HEK293 (cell line): Measurements from ENCODE around the gene SETD7.

Experiments
- CTCF ChIA-PET: fragments of 350-600 bp; formaldehyde crosslinking; extraction: SDS; loops from one replicate; lab custom pipeline; 2021; ENCODE audit warnings: antibody characterized with exemption; lab: Yijun Ruan, JAX
- POLR2A ChIA-PET: fragments of 300-600 bp; formaldehyde crosslinking; extraction: SDS; loops from one replicate; lab custom pipeline; 2020; ENCODE audit warnings: antibody characterized with exemption, inconsistent platforms; lab: Yijun Ruan, JAX
- H3K27ac ChIP-seq: fragments of 200-500 bp; sonication (Bioruptor generic); 2 replicates; pipeline ENCODE4 v1.5.1; 2014; ENCODE audit warnings: low read depth, low read length, control low read depth, inconsistent platforms; ENCODE audit errors: extremely low read depth
- H3K36me3 ChIP-seq, 2 experiments: fragments of 200-500 bp in 1 of 2; sonication (Bioruptor generic) in 1 of 2; 1 replicate in 1 of 2; 2 replicates in 1 of 2; pipeline ENCODE4 v1.5.1; 2014 to 2017; ENCODE audit warnings: inconsistent platforms in 2 of 2, low read length in 2 of 2; ENCODE audit not compliant: control insufficient read depth in 2 of 2, insufficient read depth in 1 of 2
- H3K4me1 ChIP-seq: fragments of 200-500 bp; sonication (Bioruptor generic); 2 replicates; pipeline ENCODE4 v1.5.1; 2014; ENCODE audit warnings: mild to moderate bottlenecking, low read length, inconsistent platforms; ENCODE audit not compliant: control insufficient read depth, insufficient read depth
- H3K4me3 ChIP-seq: 2 replicates; pipeline ENCODE4 v1.5.1; 2011; ENCODE audit warnings: low read depth, mild to moderate bottlenecking, control low read depth, low read length, moderate library complexity
- H3K9me3 ChIP-seq: fragments of 200-500 bp; sonication (Bioruptor generic); 2 replicates; pipeline ENCODE4 v1.5.1; 2014; ENCODE audit warnings: low read depth, low read length, inconsistent platforms; ENCODE audit not compliant: control insufficient read depth, insufficient read depth
- BCL11A ChIP-seq: fragments of 450-650 bp; formaldehyde crosslinking; IDR thresholded peaks from 2 replicates; pipeline ENCODE4 v1.5.1; 2016; ENCODE audit warnings: low read depth, missing biosample characterization, missing genetic modification characterization
- CTCF ChIP-seq: fragments of 450-650 bp; formaldehyde crosslinking; IDR thresholded peaks from 2 replicates; pipeline ENCODE4 v1.5.1; 2016; ENCODE audit warnings: missing biosample characterization, missing genetic modification characterization
- FEZF1 ChIP-seq: fragments of 450-650 bp; formaldehyde crosslinking; IDR thresholded peaks from 2 replicates; pipeline ENCODE4 v1.5.1; 2016; ENCODE audit warnings: missing biosample characterization, missing genetic modification characterization
- GLI4 ChIP-seq: fragments of 450-650 bp; formaldehyde crosslinking; IDR thresholded peaks from 2 replicates; pipeline ENCODE4 v1.5.1; 2016; ENCODE audit warnings: missing biosample characterization, missing genetic modification characterization
- GLIS1 ChIP-seq: fragments of 450-650 bp; formaldehyde crosslinking; IDR thresholded peaks from 2 replicates; pipeline ENCODE4 v1.5.1; 2016; ENCODE audit warnings: missing biosample characterization, missing genetic modification characterization
- HOXA7 ChIP-seq: sonication (generic); formaldehyde crosslinking; IDR thresholded peaks from 2 replicates; pipeline ENCODE4 v1.8.1; 2022; ENCODE audit warnings: missing genetic modification reagents, borderline replicate concordance
- KLF1 ChIP-seq: fragments of 450-650 bp; formaldehyde crosslinking; IDR thresholded peaks from 2 replicates; pipeline ENCODE4 v1.5.1; 2016; ENCODE audit warnings: missing biosample characterization, missing genetic modification characterization
- KLF7 ChIP-seq: fragments of 450-650 bp; formaldehyde crosslinking; IDR thresholded peaks from 2 replicates; pipeline ENCODE4 v1.5.1; 2016; ENCODE audit warnings: missing biosample characterization, missing genetic modification characterization, borderline replicate concordance
- MYNN ChIP-seq: fragments of 450-650 bp; formaldehyde crosslinking; IDR thresholded peaks from 2 replicates; pipeline ENCODE4 v1.5.1; 2016; ENCODE audit warnings: missing biosample characterization, missing genetic modification characterization, borderline replicate concordance
- MZF1 ChIP-seq: fragments of 450-650 bp; formaldehyde crosslinking; IDR thresholded peaks from 2 replicates; pipeline ENCODE4 v1.5.1; 2017; ENCODE audit warnings: missing biosample characterization, missing genetic modification characterization, borderline replicate concordance
- PRDM4 ChIP-seq: fragments of 450-650 bp; formaldehyde crosslinking; IDR thresholded peaks from 2 replicates; pipeline ENCODE4 v1.5.1; 2017; ENCODE audit warnings: missing biosample characterization, missing genetic modification characterization
- SETDB1 ChIP-seq: IDR thresholded peaks from one replicate; pipeline ENCODE4 v1.6.1; 2017; ENCODE audit warnings: mild to moderate bottlenecking, low read length, moderate library complexity, mixed read lengths; ENCODE audit not compliant: insufficient read length
- ZBTB17 ChIP-seq: fragments of 450-650 bp; formaldehyde crosslinking; IDR thresholded peaks from 2 replicates; pipeline ENCODE4 v1.5.1; 2016; ENCODE audit warnings: missing biosample characterization, missing genetic modification characterization
- ZNF174 ChIP-seq: fragments of 450-650 bp; formaldehyde crosslinking; IDR thresholded peaks from 2 replicates; pipeline ENCODE4 v1.5.0; 2017; ENCODE audit warnings: missing biosample characterization, mild to moderate bottlenecking, missing genetic modification characterization
- ZNF266 ChIP-seq: fragments of 450-650 bp; formaldehyde crosslinking; IDR thresholded peaks from 2 replicates; pipeline ENCODE4 v1.5.1; 2016; ENCODE audit warnings: missing biosample characterization, missing genetic modification characterization, low read depth
- ZNF404 ChIP-seq: fragments of 450-650 bp; formaldehyde crosslinking; IDR thresholded peaks from 2 replicates; pipeline ENCODE4 v1.5.1; 2017; ENCODE audit warnings: missing biosample characterization, missing genetic modification characterization
- ZNF48 ChIP-seq: fragments of 450-650 bp; formaldehyde crosslinking; IDR thresholded peaks from 2 replicates; pipeline ENCODE4 v1.5.1; 2016; ENCODE audit warnings: missing biosample characterization, missing genetic modification characterization
- ZNF529 ChIP-seq: fragments of 450-650 bp; formaldehyde crosslinking; IDR thresholded peaks from 2 replicates; pipeline ENCODE4 v1.5.1; 2017; ENCODE audit warnings: missing genetic modification characterization, missing biosample characterization; ENCODE audit not compliant: insufficient replicate concordance
- ZNF561 ChIP-seq: fragments of 450-650 bp; IDR thresholded peaks from 2 replicates; pipeline ENCODE4 v1.5.1; 2018; ENCODE audit warnings: missing biosample characterization, missing genetic modification characterization, borderline replicate concordance
- ZNF664 ChIP-seq: fragments of 450-650 bp; formaldehyde crosslinking; IDR thresholded peaks from 2 replicates; pipeline ENCODE4 v1.5.1; 2016; ENCODE audit warnings: missing biosample characterization, missing genetic modification characterization
- ZNF670 ChIP-seq: fragments of 450-650 bp; formaldehyde crosslinking; IDR thresholded peaks from 2 replicates; pipeline ENCODE4 v1.5.1; 2016; ENCODE audit warnings: missing biosample characterization, missing genetic modification characterization, low read depth
- ZNF677 ChIP-seq: fragments of 450-650 bp; IDR thresholded peaks from 2 replicates; pipeline ENCODE4 v1.5.0; 2018; ENCODE audit warnings: missing biosample characterization, mild to moderate bottlenecking, missing genetic modification characterization, moderate library complexity
- ZNF777 ChIP-seq: fragments of 450-650 bp; formaldehyde crosslinking; IDR thresholded peaks from 2 replicates; pipeline ENCODE4 v1.5.1; 2017; ENCODE audit warnings: missing biosample characterization, missing genetic modification characterization, borderline replicate concordance
- ZSCAN23 ChIP-seq: fragments of 450-650 bp; formaldehyde crosslinking; IDR thresholded peaks from 2 replicates; pipeline ENCODE4 v1.5.1; 2016; ENCODE audit warnings: missing biosample characterization, missing genetic modification characterization
- TF ChIP-seq, protein P1 (sequence below): fragments of 450-650 bp; formaldehyde crosslinking; IDR thresholded peaks from 2 replicates; pipeline ENCODE4 v1.5.1; 2016; ENCODE audit warnings: missing biosample characterization, missing genetic modification characterization
- TF ChIP-seq, protein P2 (sequence below): fragments of 450-650 bp; formaldehyde crosslinking; IDR thresholded peaks from 2 replicates; pipeline ENCODE4 v1.5.1; 2016; ENCODE audit warnings: missing biosample characterization, missing genetic modification characterization, low read depth
- TF ChIP-seq, protein P3 (sequence below): fragments of 450-650 bp; formaldehyde crosslinking; IDR thresholded peaks from 2 replicates; pipeline ENCODE4 v1.5.1; 2016; ENCODE audit warnings: missing biosample characterization, missing genetic modification characterization
- TF ChIP-seq, protein P4 (sequence below): fragments of 450-650 bp; formaldehyde crosslinking; IDR thresholded peaks from 2 replicates; pipeline ENCODE4 v1.5.1; 2016; ENCODE audit warnings: missing biosample characterization, missing genetic modification characterization

SETD7 gene

GRCh38 chr4:139453041-139453370, 103.0 kb downstream of the SETD7 start:
- H3K4me3 ChIP-seq, result peak overlapping the region; percentile 87
- CTCF ChIA-PET, result interaction anchor here (0.6 kb wide), 1 partner anchor 1513 kb away, joined by 3 read pairs; no protein-coding TSS in a partner anchor
- no peak for TF ChIP-seq KLF1 (tag by site-specific recombination)
- no peak for TF ChIP-seq GLI4 (tag by site-specific recombination)
- no peak for TF ChIP-seq ZNF677
- TF ChIP-seq ZNF266 (tag by site-specific recombination), result no peak
- no peak for TF ChIP-seq ZNF174
- no peak for TF ChIP-seq ZNF777 (tag by site-specific recombination)
- TF ChIP-seq ZNF48, result no peak
- peak; percentile 99 for TF ChIP-seq ZBTB17 (tag by site-specific recombination)
- 0 out of 2 replicates have a peak, but pooled peaks have one; percentile 11 for TF ChIP-seq ZNF664 (tag by site-specific recombination)
- TF ChIP-seq GLIS1 (tag by site-specific recombination), result peak; percentile 37
- peak; percentile 91 for TF ChIP-seq PRDM4 (tag by site-specific recombination)
- no peak for TF ChIP-seq ZSCAN23
- TF ChIP-seq SETDB1, result peak; percentile 6
- TF ChIP-seq KLF7, result no peak
- TF ChIP-seq ZNF529, result no peak
- no peak for TF ChIP-seq ZNF404 (tag by site-specific recombination)
- TF ChIP-seq CTCF, result peak; percentile 77
- TF ChIP-seq, all 188 proteins: peak for 6
- Histone ChIP-seq H3K36me3 (peaks cover 0 to 4% of the 10 kb centered on the region in 2 experiments; a peak in 1 of 3 replicates), H3K9me3 (no peaks in the 10 kb centered on the region), H3K4me1 (0 out of 2 replicates have a peak, but pooled peaks cover 3% of the 10 kb centered on the region), H3K27ac (peak overlapping the region; percentile 84)
- POLR2A ChIA-PET, result interaction anchor here (0.6 to 1.6 kb wide), 5 partner anchors 9 to 438 kb away, joined by 3 to 5 read pairs (median 3); partner anchors contain the start of genes NOCT and SETD7

DNA sequence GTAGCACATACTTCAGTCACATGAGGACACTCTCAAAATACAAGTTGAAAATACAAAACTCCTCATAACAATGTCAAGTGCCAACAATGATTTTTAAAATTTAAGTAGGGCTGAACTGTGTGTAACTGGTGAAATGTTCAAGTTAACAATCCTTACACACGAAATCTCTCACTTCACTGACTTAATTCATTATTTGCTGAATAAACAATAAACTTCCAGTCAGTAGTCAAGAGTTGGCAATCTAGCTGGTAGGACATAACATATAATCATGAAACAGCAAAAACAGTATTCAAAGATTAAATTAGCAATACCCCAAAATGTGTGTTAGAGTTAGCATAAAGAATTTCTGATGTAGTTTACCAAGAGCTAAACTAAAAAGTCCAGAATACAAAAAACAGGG, 104.0 kb downstream of the SETD7 start:
- peaks cover 0 to 4% of the 10 kb centered on the region in 2 experiments; a peak in 1 of 3 replicates for H3K36me3 ChIP-seq
- no peaks in the 10 kb centered on the region for H3K9me3 ChIP-seq
- no peak overlapping the region for H3K27ac ChIP-seq
- CTCF ChIA-PET, result interaction anchor here (0.6 kb wide), 1 partner anchor 422 kb away, joined by 4 read pairs; no protein-coding TSS in a partner anchor
- POLR2A ChIA-PET, result no interaction called here
- H3K4me1 ChIP-seq, result no peaks in the 10 kb centered on the region
- no peak overlapping the region for H3K4me3 ChIP-seq
- TF ChIP-seq BCL11A (tag by site-specific recombination) (no peak), FEZF1 (tag by site-specific recombination) (no peak), ZNF670 (tag by site-specific recombination) (no peak), MZF1 (no peak), HOXA7 (CRISPR knock-in tag) (no peak), ZNF561 (tag by site-specific recombination) (no peak), MYNN (tag by site-specific recombination) (no peak)
- TF ChIP-seq, protein P1, sequence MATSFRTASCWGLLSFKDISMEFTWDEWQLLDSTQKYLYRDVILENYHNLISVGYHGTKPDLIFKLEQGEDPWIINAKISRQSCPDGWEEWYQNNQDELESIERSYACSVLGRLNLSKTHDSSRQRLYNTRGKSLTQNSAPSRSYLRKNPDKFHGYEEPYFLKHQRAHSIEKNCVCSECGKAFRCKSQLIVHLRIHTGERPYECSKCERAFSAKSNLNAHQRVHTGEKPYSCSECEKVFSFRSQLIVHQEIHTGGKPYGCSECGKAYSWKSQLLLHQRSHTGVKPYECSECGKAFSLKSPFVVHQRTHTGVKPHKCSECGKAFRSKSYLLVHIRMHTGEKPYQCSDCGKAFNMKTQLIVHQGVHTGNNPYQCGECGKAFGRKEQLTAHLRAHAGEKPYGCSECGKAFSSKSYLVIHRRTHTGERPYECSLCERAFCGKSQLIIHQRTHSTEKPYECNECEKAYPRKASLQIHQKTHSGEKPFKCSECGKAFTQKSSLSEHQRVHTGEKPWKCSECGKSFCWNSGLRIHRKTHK, result no peak
- TF ChIP-seq, protein P2, sequence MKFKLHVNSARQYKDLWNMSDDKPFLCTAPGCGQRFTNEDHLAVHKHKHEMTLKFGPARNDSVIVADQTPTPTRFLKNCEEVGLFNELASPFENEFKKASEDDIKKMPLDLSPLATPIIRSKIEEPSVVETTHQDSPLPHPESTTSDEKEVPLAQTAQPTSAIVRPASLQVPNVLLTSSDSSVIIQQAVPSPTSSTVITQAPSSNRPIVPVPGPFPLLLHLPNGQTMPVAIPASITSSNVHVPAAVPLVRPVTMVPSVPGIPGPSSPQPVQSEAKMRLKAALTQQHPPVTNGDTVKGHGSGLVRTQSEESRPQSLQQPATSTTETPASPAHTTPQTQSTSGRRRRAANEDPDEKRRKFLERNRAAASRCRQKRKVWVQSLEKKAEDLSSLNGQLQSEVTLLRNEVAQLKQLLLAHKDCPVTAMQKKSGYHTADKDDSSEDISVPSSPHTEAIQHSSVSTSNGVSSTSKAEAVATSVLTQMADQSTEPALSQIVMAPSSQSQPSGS (tag by site-specific recombination), result no peak
- TF ChIP-seq, protein P3, sequence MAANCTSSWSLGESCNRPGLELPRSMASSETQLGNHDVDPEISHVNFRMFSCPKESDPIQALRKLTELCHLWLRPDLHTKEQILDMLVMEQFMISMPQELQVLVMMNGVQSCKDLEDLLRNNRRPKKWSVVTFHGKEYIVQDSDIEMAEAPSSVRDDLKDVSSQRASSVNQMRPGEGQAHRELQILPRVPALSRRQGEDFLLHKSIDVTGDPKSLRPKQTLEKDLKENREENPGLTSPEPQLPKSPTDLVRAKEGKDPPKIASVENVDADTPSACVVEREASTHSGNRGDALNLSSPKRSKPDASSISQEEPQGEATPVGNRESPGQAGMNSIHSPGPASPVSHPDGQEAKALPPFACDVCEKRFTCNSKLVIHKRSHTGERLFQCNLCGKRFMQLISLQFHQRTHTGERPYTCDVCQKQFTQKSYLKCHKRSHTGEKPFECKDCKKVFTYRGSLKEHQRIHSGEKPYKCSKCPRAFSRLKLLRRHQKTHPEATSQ (tag by site-specific recombination), result no peak
- TF ChIP-seq, protein P4, sequence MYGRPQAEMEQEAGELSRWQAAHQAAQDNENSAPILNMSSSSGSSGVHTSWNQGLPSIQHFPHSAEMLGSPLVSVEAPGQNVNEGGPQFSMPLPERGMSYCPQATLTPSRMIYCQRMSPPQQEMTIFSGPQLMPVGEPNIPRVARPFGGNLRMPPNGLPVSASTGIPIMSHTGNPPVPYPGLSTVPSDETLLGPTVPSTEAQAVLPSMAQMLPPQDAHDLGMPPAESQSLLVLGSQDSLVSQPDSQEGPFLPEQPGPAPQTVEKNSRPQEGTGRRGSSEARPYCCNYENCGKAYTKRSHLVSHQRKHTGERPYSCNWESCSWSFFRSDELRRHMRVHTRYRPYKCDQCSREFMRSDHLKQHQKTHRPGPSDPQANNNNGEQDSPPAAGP (tag by site-specific recombination), result no peak
